ENCODE data around the gene PDZD4.

The PDZD4 gene

DNA sequence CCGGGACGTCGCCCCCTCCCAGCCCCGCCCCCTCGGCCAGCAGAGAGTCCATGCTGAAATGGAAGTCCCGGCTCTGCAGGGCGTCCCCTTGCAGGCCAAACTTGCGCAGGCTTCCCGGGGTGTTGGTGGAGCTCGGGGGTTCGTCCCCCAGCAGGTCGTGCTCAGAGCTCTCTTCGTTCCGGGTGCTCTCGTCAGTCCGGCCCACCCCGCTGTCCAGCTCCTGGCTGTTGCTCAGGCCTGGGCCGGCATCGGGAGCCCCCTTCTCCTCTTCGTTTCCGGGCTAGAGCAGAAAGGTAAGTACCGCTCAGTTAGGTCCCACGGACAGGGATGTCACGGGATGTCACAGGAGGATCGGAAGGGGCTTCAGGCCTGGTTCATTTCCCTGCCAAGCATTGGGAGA is 25.7 kb downstream of the PDZD4 start:
- no peak for DNase-seq

GRCh38 chrX:153804100-153804595 is 26.2 kb downstream of the PDZD4 start:
- DNase-seq: no peak

DNA sequence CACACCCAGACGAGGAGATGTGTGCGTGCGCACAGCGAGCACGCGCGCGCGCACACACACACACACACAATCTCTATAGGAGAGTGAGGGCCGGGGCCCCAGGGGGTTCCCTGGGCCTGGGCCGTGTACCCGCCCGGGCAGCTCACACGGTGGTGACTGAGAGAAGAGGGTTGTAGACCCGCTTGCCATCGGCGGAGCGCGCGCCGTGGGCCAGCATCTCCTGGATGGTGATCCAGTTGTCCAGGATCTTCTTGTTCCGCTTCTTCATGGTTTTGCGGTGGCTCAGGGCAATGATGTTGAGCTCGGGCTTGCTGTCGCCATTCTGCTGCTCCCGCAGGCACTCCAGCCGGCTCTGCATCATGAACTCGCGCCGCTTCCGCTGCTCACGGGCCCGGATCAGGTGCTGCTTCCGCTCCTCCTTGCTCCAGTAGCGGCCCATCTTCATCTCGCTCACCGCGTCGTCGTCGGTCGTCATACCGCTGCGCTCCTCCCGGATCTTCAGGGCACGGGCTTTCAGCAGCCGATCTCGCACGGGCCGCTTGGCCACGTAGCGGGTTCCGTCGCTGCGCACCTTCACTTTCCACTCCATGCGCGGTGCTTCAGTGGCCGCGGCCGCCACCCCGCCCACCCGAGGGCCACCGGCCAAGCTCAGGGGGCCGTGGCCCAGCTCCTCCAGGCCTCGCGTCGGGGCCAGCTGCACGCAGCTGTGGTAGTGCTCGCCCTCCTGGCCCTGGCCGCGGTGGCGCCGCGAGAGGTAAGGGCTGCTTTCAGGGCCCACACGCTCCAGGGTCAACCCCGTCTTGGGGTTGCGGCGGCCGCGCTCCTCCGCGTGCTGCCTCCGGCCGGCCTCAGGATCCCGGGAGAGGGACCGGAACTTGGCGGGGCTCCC is 26.9 kb downstream of the PDZD4 start:
- DNase-seq: no peak

DNA sequence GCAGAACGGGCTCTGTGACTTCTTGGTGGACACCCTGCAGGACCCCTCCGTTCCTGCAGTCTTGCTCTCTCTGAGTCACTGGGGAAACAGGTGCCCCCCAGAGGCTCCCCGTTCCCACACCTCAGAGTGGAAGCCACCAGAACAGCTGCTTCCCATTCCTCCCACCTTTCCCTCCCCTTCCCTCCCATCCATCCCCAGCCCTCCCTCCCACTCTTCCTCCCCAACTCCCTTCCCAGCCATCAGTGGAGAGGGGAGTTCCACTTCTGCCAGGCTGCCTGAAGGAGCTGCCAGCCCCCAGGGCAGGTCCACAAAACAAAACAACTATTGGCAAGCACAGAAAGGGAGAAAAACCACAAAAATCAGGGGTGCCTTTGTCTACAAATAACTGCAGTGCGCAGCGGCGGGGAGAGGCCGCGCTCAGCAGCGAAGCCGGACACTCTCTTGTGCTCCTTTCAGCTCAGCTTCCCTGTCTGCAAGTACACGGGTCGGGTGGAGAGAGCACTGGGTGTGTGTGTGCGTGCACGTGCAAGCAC is 27.8 kb downstream of the PDZD4 start:
- DNase-seq: no peak

GRCh38 chrX:153801669-153802068 is 28.7 kb downstream of the PDZD4 start:
- no peak for DNase-seq

DNA sequence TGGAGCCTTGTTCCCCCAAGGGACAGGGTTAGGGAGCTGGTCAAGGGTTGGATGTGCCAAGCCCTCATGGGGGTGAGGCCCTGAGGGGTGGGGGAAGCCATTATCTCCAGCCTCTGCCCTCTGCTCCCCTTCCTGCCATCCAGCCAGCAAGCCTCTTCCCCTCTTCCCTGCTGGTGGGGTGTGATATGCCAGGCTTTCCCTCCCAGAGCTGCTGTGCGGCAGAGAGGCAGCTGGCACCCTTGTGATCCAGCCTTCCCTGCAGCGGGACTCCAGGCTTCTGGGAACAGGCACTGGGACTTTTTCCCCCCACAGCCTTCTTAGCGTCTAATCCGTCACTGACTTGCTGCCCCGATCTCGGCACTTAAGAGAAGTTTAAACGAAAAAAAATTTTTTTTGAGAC is 29.6 kb downstream of the PDZD4 start:
- no peak for DNase-seq

- DNase-seq: no peak
These were observed 30.1 kb downstream of the PDZD4 start for GRCh38 chrX:153800177-153800722.

DNA sequence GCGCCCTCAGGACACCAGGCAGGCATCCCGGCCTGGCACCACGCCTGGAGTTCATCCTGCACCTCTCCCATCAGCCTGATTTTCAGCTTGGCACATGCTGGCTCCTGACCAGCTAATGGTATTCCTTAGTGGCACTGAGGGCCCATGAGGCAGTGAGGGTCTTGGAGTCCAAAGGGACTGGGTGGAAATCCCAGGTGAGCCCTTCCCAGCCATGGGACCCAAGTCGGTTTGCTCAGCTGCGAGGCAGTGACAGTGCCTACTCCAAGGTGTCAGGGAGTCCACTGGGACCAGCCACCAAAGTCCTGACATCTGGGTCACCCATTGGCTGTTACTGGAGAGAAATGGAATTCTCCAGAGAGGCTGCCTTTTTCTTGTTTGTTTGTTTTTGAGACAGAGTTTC is 31.0 kb downstream of the PDZD4 start:
- DNase-seq: no peak

DNA sequence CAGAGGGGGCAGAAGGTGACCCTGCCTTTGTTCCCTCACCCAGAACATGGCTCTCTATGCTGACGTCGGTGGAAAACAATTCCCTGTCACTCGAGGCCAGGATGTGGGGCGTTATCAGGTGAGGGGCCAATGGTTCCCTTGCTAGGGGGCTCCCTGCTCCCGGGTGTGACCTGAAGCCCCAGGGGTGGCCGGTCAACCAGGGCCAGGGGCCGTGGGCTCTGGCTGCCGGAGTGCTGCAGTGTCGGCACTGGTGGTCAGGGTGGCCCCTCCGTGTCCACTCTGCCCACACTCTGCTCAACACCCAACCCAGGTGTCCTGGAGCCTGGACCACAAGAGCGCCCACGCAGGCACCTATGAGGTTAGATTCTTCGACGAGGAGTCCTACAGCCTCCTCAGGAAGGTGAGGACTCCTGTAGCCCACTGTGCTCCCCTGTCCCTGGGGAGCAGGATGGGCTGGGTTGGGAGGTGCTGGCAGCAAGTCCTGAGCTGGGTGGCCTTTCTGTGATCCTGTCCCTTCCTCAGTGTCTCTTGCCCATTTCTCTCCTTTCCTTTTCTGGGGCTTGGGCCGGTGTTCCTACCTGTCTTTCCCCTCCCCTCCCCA is 32.8 kb downstream of the PDZD4 start:
- DNase-seq: no peak

DNA sequence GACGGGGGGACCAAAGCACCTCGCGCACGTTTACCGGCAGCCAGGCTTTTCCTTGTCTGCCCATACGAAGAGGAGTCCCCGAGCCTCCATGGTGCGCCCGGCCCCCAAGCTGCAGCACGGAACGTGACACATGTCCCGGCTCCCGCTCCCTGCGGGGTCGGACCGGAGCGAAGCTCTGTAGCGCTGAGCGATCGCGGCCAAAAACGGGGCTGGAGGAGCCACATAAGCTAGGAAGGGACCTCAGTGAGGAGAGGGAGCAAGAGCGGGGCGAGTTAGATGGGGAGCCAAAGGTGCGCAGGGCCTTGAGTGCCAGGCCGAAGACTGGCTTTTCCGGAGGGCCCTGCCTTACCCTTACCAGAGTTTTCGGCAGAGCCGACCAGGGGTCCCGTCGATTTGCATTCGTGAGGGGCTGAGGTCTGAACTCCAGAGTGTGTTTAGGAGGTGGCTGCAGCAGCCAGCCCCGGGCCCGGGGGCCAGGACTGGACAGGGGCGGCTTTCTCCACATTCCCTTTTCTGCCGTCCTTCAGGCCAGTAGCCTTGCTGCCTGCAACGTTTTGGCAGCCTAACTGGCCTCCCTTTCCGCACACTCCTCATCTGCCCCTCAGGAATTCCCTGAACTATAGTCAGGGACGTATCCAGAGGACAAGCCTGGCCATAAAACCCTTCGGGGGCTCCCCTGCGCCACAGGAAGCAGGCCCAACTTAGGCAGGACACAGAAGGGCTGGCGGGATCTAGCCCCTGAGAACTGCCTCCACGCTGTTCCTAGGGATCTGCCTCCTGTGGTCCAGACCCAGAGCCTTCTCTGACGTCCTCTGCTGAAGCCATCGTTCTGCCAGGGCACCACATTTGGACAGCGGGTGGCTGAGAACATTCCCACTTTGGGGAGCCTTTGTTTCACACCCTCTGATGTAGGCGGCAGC is 35.2 kb downstream of the PDZD4 start:
- no peak for DNase-seq

DNA sequence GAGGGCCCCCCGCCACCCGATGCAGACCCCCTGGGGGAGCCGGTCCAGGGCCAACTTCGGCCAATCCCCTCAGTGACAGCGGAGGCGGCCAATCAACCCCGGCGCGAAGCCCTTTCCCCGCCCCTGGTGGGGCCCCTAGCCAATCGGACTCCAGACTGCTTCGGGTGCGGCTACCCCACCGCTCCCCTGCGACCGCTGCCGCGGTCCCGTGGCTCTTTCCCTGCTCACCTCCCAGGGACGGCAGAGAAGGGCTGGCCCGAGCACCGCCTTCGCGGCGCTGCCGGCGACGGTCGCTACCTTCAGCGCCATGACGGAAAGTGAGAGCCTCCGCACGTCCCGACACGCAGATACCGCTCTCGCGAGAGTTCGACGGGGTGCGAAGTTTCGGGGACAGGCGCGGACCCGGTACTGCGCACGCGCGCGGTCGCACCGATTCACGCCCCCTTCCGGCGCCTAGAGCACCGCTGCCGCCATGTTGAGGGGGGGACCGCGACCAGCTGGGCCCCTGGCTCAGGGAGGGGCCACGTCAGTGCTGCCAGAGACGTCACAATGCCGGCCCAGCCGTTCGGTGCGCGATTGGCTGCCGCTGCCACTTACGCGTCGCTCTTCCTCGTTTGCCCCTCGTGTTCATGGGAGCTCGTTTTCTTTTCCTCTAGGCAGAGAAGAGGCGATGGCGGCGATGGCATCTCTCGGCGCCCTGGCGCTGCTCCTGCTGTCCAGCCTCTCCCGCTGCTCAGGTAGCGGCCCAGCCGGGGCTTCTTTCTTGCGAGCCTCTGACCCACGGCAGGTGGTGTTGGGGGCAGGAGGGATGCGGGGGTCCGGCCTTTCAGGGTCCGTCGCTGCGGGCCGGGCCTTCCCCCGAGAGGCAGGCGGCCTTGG is 36.1 kb downstream of the PDZD4 start, which contains the start of the genes IDH3G and SSR4:
Gene IDH3G (minus strand): TSS at position 358 of the 879 bp plus-strand sequence. CDS start 49 bp downstream, at position 309.
Gene SSR4 (plus strand): TSS at position 651 of the 879 bp plus-strand sequence. CDS start 20 bp downstream, at position 671.
- DNase-seq: peak; percentile 83 to 90

- no peak for DNase-seq
These were observed 37.1 kb downstream of the PDZD4 start for GRCh38 chrX:153793291-153793690.

DNA sequence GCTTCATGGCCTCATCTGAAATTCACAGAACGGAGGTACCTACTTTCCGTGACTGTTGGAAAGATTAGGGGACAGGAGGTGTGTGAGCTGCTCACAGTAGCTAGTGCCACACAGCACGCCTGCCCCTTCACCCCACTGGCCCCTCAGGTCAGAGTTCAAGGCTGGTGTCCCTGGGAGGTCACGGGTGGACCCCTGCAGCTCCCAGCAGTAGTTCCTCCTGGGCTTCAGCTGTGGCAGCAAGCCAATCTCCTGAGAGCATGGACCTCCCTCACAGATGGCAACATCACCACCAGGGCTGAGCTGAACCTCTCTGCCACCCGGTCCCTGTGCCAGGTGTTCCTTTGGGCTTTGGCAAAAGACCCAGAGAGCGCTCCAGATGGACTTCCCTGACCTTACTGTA is 38.0 kb downstream of the PDZD4 start:
- DNase-seq: no peak

GRCh38 chrX:153791104-153791852 is 39.1 kb downstream of the PDZD4 start:
- DNase-seq: no peak

DNA sequence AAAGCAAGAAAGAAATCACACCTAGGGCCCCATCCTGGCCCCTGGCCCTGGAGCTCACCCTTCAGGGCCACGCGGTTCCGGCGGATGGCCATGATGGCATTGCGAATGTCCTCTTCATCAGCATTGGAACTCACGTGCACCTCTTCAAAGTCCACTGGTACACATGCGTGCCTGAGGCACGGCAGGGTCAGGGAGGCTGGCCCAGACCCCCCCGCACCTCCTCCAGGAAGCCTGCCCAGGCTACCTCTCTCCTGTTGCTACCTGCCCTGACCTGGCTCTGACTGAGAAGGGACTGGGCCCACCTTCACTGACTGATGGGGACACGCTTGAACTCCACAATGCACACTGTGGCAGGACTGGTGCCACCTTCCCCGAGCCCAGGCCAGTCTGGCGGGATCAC is 40.7 kb downstream of the PDZD4 start:
- no peak for DNase-seq

DNA sequence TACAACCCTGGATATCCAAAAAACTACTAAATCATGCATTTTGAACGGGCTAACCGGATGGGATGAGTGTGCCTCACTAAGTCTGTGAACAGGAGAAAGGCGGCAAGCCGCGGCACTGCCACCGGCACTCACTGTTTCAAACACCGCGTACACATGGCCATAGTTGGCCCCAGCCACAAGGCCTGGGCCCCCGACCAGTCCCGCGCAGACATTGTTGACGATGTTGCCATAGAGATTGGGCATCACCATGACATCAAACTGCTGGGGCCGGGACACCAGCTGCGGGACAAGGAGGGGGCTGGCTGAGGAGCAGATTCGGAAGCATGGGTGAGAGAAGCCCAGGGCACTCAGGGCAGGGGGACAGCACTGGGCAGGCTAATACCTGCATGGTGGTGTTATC is 43.7 kb downstream of the PDZD4 start:
- no peak for DNase-seq

DNA sequence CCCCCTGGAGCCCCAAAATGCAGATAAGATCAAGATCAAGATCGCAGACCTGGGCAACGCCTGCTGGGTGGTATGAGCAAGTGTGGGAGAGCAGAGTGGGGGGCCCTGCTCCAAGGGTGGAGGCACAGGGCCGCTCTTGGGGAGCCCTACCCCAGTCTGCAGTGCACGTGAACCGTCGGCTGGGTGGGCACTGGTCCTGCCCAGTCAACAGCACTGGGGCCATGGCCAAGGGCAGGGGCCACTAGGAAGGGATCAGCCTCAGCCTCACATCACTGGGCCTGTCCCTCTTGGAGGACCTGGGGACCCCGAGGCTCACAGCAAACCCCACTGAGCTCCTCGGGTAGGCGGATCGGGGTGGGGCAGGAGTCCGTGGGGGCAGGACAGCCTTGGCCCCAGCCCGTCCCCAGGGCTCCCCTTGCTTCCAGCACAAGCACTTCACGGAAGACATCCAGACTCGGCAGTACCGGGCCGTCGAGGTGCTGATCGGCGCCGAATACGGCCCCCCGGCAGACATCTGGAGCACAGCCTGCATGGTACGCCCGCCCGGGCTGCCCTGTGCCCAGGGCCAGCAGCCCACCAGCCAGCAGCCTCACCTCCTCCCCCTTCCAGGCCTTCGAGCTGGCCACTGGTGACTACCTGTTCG is 45.9 kb downstream of the PDZD4 start:
- no peak for DNase-seq

DNA sequence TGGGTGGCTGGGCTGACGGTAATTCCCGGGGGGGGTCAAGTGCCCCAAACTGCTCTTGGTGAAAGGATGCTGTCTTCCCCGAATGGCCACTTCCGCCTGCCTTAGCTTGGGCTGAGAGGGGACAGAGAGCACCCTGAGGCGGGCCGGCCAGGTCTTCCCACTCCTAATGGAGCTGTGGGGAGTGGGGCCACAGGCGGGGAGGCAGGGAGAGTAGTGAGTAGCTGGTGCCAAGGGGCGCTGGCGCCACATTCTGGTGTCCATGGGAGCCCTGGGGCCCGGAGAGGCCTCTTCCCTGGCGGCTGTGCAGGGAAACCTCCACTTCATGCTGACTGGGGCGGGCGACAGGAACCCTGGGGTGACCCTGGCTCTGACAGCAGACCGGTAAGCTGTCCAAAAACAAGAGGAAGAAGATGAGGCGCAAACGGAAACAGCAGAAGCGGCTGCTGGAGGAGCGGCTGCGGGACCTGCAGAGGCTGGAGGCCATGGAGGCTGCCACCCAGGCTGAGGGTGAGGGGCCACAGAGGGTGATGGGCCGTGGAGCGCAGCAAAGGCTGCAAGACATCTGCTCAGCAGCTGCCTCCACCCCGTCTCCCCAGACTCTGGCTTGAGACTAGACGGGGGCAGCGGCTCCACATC is 46.8 kb downstream of the PDZD4 start:
- no peak for DNase-seq

DNA sequence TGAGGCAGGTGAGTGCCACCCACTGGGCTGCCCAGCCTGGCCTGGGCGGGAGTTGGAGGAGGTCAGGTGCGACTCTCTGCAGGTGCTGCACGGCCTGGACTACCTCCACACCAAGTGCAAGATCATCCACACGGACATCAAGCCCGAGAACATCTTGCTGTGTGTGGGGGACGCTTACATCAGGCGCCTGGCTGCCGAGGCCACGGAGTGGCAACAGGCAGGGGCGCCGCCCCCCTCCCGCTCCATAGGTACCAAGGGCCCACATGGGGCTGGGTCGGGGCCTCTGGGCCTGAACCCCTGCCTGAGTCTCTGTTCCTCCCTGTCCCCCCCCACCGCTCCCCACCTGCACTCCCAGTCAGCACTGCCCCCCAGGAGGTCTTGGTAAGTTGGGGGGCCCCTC is 47.5 kb downstream of the PDZD4 start:
- no peak for DNase-seq

- peak; percentile 83 to 91 for DNase-seq
These were observed 48.0 kb downstream of the PDZD4 start for GRCh38 chrX:153782313-153782712.
